Mesendoderm (in vitro differentiated cells): ENCODE measurements around the gene KLRC1.
A peak's percentile ranks its signal among the peaks of the same experiment; 100 is the strongest.
"Not testable (repeated sequence)": the region's sequence is repeated elsewhere in the genome, so short reads cannot be mapped to it uniquely, and the experiment has no call there.

Experiments used
- DNase-seq: peaks from one replicate; pipeline ENCODE4 v3.0.0; 2013
- H2AK5ac ChIP-seq: 2 replicates; pipeline ENCODE4 v1.6.1; 2013; ENCODE audit warnings: low read length, inconsistent platforms
- H2BK120ac ChIP-seq: 2 replicates; pipeline ENCODE4 v1.6.1; 2013; ENCODE audit warnings: low read depth, mild to moderate bottlenecking, low read length, moderate library complexity, mixed read lengths
- H2BK15ac ChIP-seq: replicated peaks from 2 replicates; pipeline ENCODE4 v1.6.1; 2013; ENCODE audit warnings: low read depth, mild to moderate bottlenecking, moderate library complexity
- H2BK5ac ChIP-seq: 2 replicates; pipeline ENCODE4 v1.6.1; 2013; ENCODE audit warnings: low read length, inconsistent platforms
- H3K18ac ChIP-seq: 2 replicates; pipeline ENCODE4 v1.6.1; 2013; ENCODE audit warnings: mild to moderate bottlenecking, low read length, mixed read lengths
- H3K23ac ChIP-seq: one replicate; pipeline ENCODE4 v1.6.1; 2013; ENCODE audit warnings: low read length
- H3K27ac ChIP-seq: 2 replicates; pipeline ENCODE4 v1.5.1; 2013; ENCODE audit warnings: low read depth, mild to moderate bottlenecking, inconsistent platforms, low read length, moderate library complexity
- H3K27me3 ChIP-seq: 2 replicates; pipeline ENCODE4 v1.6.1; 2013; ENCODE audit warnings: low read length, control low read depth, mild to moderate bottlenecking, inconsistent platforms; ENCODE audit not compliant: insufficient read depth, poor library complexity
- H3K36me3 ChIP-seq: 2 replicates; pipeline ENCODE4 v1.6.1; 2013; ENCODE audit warnings: low read length, inconsistent platforms; ENCODE audit not compliant: control insufficient read depth, insufficient read depth
- H3K4ac ChIP-seq: one replicate; pipeline ENCODE4 v1.6.1; 2013; ENCODE audit warnings: low read depth, mild to moderate bottlenecking, low read length, moderate library complexity
- H3K4me1 ChIP-seq: 2 replicates; pipeline ENCODE4 v1.6.1; 2013; ENCODE audit warnings: low read depth, low read length, inconsistent platforms; ENCODE audit not compliant: control insufficient read depth
- H3K4me2 ChIP-seq: 2 replicates; pipeline ENCODE4 v1.6.1; 2013; ENCODE audit warnings: low read length
- H3K4me3 ChIP-seq: 2 replicates; pipeline ENCODE4 v1.5.1; 2013; ENCODE audit warnings: mild to moderate bottlenecking, low read length
- H3K56ac ChIP-seq: one replicate; pipeline ENCODE4 v1.6.1; 2013; ENCODE audit warnings: low read length
- H3K79me1 ChIP-seq: 2 replicates; pipeline ENCODE4 v1.6.1; 2013; ENCODE audit warnings: low read length, inconsistent platforms
- H3K79me2 ChIP-seq: 2 replicates; pipeline ENCODE4 v1.6.1; 2013; ENCODE audit warnings: mild to moderate bottlenecking, low read length; ENCODE audit not compliant: control insufficient read depth, insufficient read depth
- H3K9ac ChIP-seq: 2 replicates; pipeline ENCODE4 v1.6.1; 2013; ENCODE audit warnings: low read length, inconsistent platforms
- H4K5ac ChIP-seq: one replicate; pipeline ENCODE4 v1.6.1; 2013; ENCODE audit warnings: low read length
- H4K8ac ChIP-seq: one replicate; pipeline ENCODE4 v1.6.1; 2013; ENCODE audit warnings: low read depth, mild to moderate bottlenecking, control low read depth, low read length, moderate library complexity
- WGBS: extraction: QIAGEN DNeasy Blood & Tissue Kit; methylation state at CpG from one replicate; pipeline ENCODE4 v1.1.7; 2013; ENCODE audit warnings: low lambda C conversion rate, missing lambda C conversion rate; ENCODE audit not compliant: insufficient coverage; ENCODE audit errors: extremely low coverage; 5-methylcytosine and 5-hydroxymethylcytosine counted together

The KLRC1 gene

GRCh38 chr12:10420334-10420733, 32.8 kb downstream of the KLRC1 start, which contains the start of gene KLRC3:
TSS of gene KLRC3 (minus strand) at chr12:10420595. CDS start at chr12:10420550, 45 bp downstream.
- not testable (repeated sequence) for H3K27me3 ChIP-seq, DNase-seq, H4K5ac ChIP-seq, H3K4me2 ChIP-seq, H3K4me3 ChIP-seq, H3K79me1 ChIP-seq, H4K8ac ChIP-seq, H3K79me2 ChIP-seq, H3K18ac ChIP-seq, H2BK15ac ChIP-seq, H3K9ac ChIP-seq, H3K4ac ChIP-seq, H2BK120ac ChIP-seq, H3K4me1 ChIP-seq, H3K27ac ChIP-seq, H2BK5ac ChIP-seq, H3K23ac ChIP-seq, H3K56ac ChIP-seq, H3K36me3 ChIP-seq, H2AK5ac ChIP-seq
- no CpG with 5 or more reads among the region's 1 CpG for WGBS

- Histone ChIP-seq H3K18ac (no peak within 1 kb of the TSS), H4K5ac (no peak within 1 kb of the TSS), H3K4me1 (no peaks in the 10 kb centered on the region), H4K8ac (no peak within 1 kb of the TSS), H3K4ac (no peak within 1 kb of the TSS), H3K27me3 (no peaks in the 10 kb centered on the region), H3K27ac (no peak within 1 kb of the TSS), H2BK120ac (no peak within 1 kb of the TSS), H3K4me2 (no peak within 1 kb of the TSS), H3K4me3 (no peak within 1 kb of the TSS), H2BK15ac (no peak within 1 kb of the TSS), H2BK5ac (no peak within 1 kb of the TSS), H2AK5ac (no peak within 1 kb of the TSS), H3K23ac (no peak within 1 kb of the TSS), H3K36me3 (no peaks in the 10 kb centered on the region), H3K79me1 (no peaks in the 10 kb centered on the region), H3K9ac (no peak within 1 kb of the TSS), H3K56ac (no peak within 1 kb of the TSS), H3K79me2 (no peaks in the 10 kb centered on the region)
- DNase-seq: no peak
- no CpG with 5 or more reads among the region's 1 CpG for WGBS
Measured at GRCh38 chr12:10409392-10409791, 43.8 kb downstream of the KLRC1 start, which contains the start of gene KLRC4. TSS of gene KLRC4 (minus strand) at chr12:10409757. CDS start at chr12:10409575, 182 bp downstream.

GRCh38 chr12:10408842-10409241, 44.3 kb downstream of the KLRC1 start:
- no peaks in the 10 kb centered on the region for H3K36me3 ChIP-seq
- H3K79me1 ChIP-seq: no peaks in the 10 kb centered on the region
- H3K27ac ChIP-seq: no peak overlapping the region
- no peak overlapping the region for H3K56ac ChIP-seq
- H3K23ac ChIP-seq: no peak overlapping the region
- no peak overlapping the region for H2AK5ac ChIP-seq
- H3K4me1 ChIP-seq: no peaks in the 10 kb centered on the region
- no peak overlapping the region for H3K4me2 ChIP-seq
- no peak overlapping the region for H4K5ac ChIP-seq
- no peak overlapping the region for H2BK15ac ChIP-seq
- no peak overlapping the region for H3K18ac ChIP-seq
- H3K4ac ChIP-seq: no peak overlapping the region
- no peak overlapping the region for H4K8ac ChIP-seq
- no peak for DNase-seq
- H2BK5ac ChIP-seq: no peak overlapping the region
- no peak overlapping the region for H3K4me3 ChIP-seq
- H3K27me3 ChIP-seq: no peaks in the 10 kb centered on the region
- WGBS: no CpG with 5 or more reads among the region's 3 CpGs
- H3K9ac ChIP-seq: no peak overlapping the region
- no peak overlapping the region for H2BK120ac ChIP-seq
- no peaks in the 10 kb centered on the region for H3K79me2 ChIP-seq

- no peak overlapping the region for H3K23ac ChIP-seq
- H3K27me3 ChIP-seq: no peaks in the 10 kb centered on the region
- no peak overlapping the region for H4K8ac ChIP-seq
Measured at GRCh38 chr12:10406725-10407124, 46.5 kb downstream of the KLRC1 start.

GRCh38 chr12:10405294-10405693, 47.9 kb downstream of the KLRC1 start:
- Histone ChIP-seq H2BK15ac (no peak overlapping the region), H3K23ac (no peak overlapping the region), H3K4ac (no peak overlapping the region), H2BK5ac (no peak overlapping the region), H3K4me2 (no peak overlapping the region), H3K4me1 (no peaks in the 10 kb centered on the region), H3K36me3 (no peaks in the 10 kb centered on the region), H3K4me3 (no peak overlapping the region), H3K79me1 (no peaks in the 10 kb centered on the region), H4K8ac (no peak overlapping the region), H2BK120ac (no peak overlapping the region), H3K79me2 (no peaks in the 10 kb centered on the region), H3K56ac (no peak overlapping the region), H2AK5ac (no peak overlapping the region), H3K27me3 (no peaks in the 10 kb centered on the region), H3K27ac (no peak overlapping the region), H3K18ac (no peak overlapping the region), H4K5ac (no peak overlapping the region), H3K9ac (no peak overlapping the region)
- WGBS: no CpG with 5 or more reads among the region's 5 CpGs
- no peak for DNase-seq

More at GRCh38 chr12:10406725-10407124, 46.5 kb downstream of the KLRC1 start:
- Histone ChIP-seq H3K18ac (no peak overlapping the region), H3K56ac (no peak overlapping the region), H3K4me2 (no peak overlapping the region), H3K9ac (no peak overlapping the region), H3K4me1 (no peaks in the 10 kb centered on the region), H3K36me3 (no peaks in the 10 kb centered on the region), H2BK5ac (no peak overlapping the region), H3K79me2 (no peaks in the 10 kb centered on the region), H3K79me1 (no peaks in the 10 kb centered on the region), H2AK5ac (peak overlapping the region; percentile 18), H2BK15ac (no peak overlapping the region), H3K4me3 (no peak overlapping the region), H2BK120ac (no peak overlapping the region), H4K5ac (no peak overlapping the region), H3K27ac (no peak overlapping the region), H3K4ac (no peak overlapping the region)
- no peak for DNase-seq
- no CpG with 5 or more reads among the region's 4 CpGs for WGBS

GRCh38 chr12:10404798-10405197, 48.4 kb downstream of the KLRC1 start:
- H3K27ac ChIP-seq: no peak overlapping the region
- no peak overlapping the region for H3K56ac ChIP-seq
- H4K5ac ChIP-seq: no peak overlapping the region
- no peaks in the 10 kb centered on the region for H3K79me1 ChIP-seq
- no peak overlapping the region for H2BK15ac ChIP-seq
- H3K79me2 ChIP-seq: no peaks in the 10 kb centered on the region
- H4K8ac ChIP-seq: no peak overlapping the region
- H3K4me2 ChIP-seq: no peak overlapping the region
- no peak overlapping the region for H2BK120ac ChIP-seq
- no peaks in the 10 kb centered on the region for H3K4me1 ChIP-seq
- no peak for DNase-seq
- no peaks in the 10 kb centered on the region for H3K36me3 ChIP-seq
- no peak overlapping the region for H3K18ac ChIP-seq
- no peaks in the 10 kb centered on the region for H3K27me3 ChIP-seq
- H3K4ac ChIP-seq: no peak overlapping the region
- H2BK5ac ChIP-seq: no peak overlapping the region
- no peak overlapping the region for H3K4me3 ChIP-seq
- no peak overlapping the region for H2AK5ac ChIP-seq
- H3K23ac ChIP-seq: no peak overlapping the region
- H3K9ac ChIP-seq: no peak overlapping the region
